Central memory CD4-positive, alpha-beta T cell (primary cell): ENCODE data around the gene SPACA7.

Experiments
- DNase-seq: peaks from one replicate; pipeline ENCODE4 v3.0.0; 2022

Gene SPACA7

GRCh38 chr13:112466132-112467058 is 90.2 kb downstream of the SPACA7 start:
- no peak for DNase-seq

- no peak for DNase-seq
These were observed 91.1 kb downstream of the SPACA7 start for GRCh38 chr13:112467236-112467635.

GRCh38 chr13:112468069-112468468 is 91.9 kb downstream of the SPACA7 start:
- DNase-seq = no peak

GRCh38 chr13:112469071-112469745 is 93.1 kb downstream of the SPACA7 start:
- no peak for DNase-seq

GRCh38 chr13:112473818-112474217 is 97.7 kb downstream of the SPACA7 start:
- no peak for DNase-seq

GRCh38 chr13:112474869-112475268 is 98.7 kb downstream of the SPACA7 start:
- no peak for DNase-seq

- DNase-seq = no peak
These were observed 99.7 kb downstream of the SPACA7 start for GRCh38 chr13:112475889-112476288.

GRCh38 chr13:112477070-112477619 is 101.0 kb downstream of the SPACA7 start:
- no peak for DNase-seq

GRCh38 chr13:112479389-112479788 is 103.2 kb downstream of the SPACA7 start:
- no peak for DNase-seq

GRCh38 chr13:112481458-112481857 is 105.3 kb downstream of the SPACA7 start:
- no peak for DNase-seq

- no peak for DNase-seq
These were observed 107.1 kb downstream of the SPACA7 start for GRCh38 chr13:112483299-112483698.
